Neuronal stem cell (in vitro differentiated cells): Measurements from ENCODE around the gene ARID4B.
"Not testable (repeated sequence)": the region's sequence is repeated elsewhere in the genome, so short reads cannot be mapped to it uniquely, and the experiment has no call there.

Source experiments
- DNase-seq: peaks from one replicate; pipeline ENCODE4 v3.0.0-alpha.2; 2013; ENCODE audit warnings: low spot score
- H2AFZ ChIP-seq: one replicate; pipeline ENCODE4 v1.6.1; 2013; ENCODE audit warnings: mild to moderate bottlenecking, low read length, inconsistent platforms
- H2AK5ac ChIP-seq: 2 replicates; pipeline ENCODE4 v1.6.1; 2013; ENCODE audit warnings: low read depth, mild to moderate bottlenecking, inconsistent platforms, low read length, moderate library complexity, mixed read lengths
- H2BK120ac ChIP-seq: 2 replicates; pipeline ENCODE4 v1.6.1; 2013; ENCODE audit warnings: low read depth, mild to moderate bottlenecking, inconsistent platforms, low read length, moderate library complexity, mixed read lengths
- H2BK12ac ChIP-seq: one replicate; pipeline ENCODE4 v1.6.1; 2013; ENCODE audit warnings: low read length, inconsistent platforms
- H2BK15ac ChIP-seq: 2 replicates; pipeline ENCODE4 v1.6.1; 2013; ENCODE audit warnings: mild to moderate bottlenecking, low read length, inconsistent platforms, mixed read lengths
- H2BK5ac ChIP-seq: one replicate; pipeline ENCODE4 v1.6.1; 2013; ENCODE audit warnings: inconsistent platforms, mild to moderate bottlenecking, low read length, moderate library complexity
- H3K14ac ChIP-seq: one replicate; pipeline ENCODE4 v1.6.1; 2013; ENCODE audit warnings: low read length, inconsistent platforms
- H3K18ac ChIP-seq: 2 replicates; pipeline ENCODE4 v1.6.1; 2013; ENCODE audit warnings: low read length, inconsistent platforms
- H3K23ac ChIP-seq: 2 replicates; pipeline ENCODE4 v1.6.1; 2013; ENCODE audit warnings: low read depth, mild to moderate bottlenecking, mixed read lengths, low read length, inconsistent platforms; ENCODE audit not compliant: poor library complexity
- H3K27ac ChIP-seq: replicated peaks from 3 replicates; pipeline ENCODE4 v1.5.1; 2013; ENCODE audit warnings: low read length, inconsistent platforms
- H3K27me3 ChIP-seq, 3 experiments: 2 replicates each; pipeline ENCODE4 v1.6.1; 2013; ENCODE audit warnings: low read length in 3 of 3, mild to moderate bottlenecking in 2 of 3, inconsistent platforms in 1 of 3, low read depth in 1 of 3, mixed read lengths in 1 of 3, moderate library complexity in 1 of 3; ENCODE audit not compliant: control insufficient read depth in 3 of 3, insufficient read depth in 3 of 3
- H3K36me3 ChIP-seq, 2 donors: replicated peaks in 1 of 2; 2 replicates each; pipeline ENCODE4 v1.6.1; 2013; ENCODE audit warnings: low read length in 2 of 2; ENCODE audit not compliant: control insufficient read depth in 2 of 2, insufficient read depth in 2 of 2
- H3K4ac ChIP-seq: 2 replicates; pipeline ENCODE4 v1.6.1; 2013; ENCODE audit warnings: inconsistent platforms, mild to moderate bottlenecking, low read length, moderate library complexity
- H3K4me1 ChIP-seq, 2 donors: 1 replicate in 1 of 2; 2 replicates in 1 of 2; pipeline ENCODE4 v1.6.1; 2013; ENCODE audit warnings: low read length in 2 of 2, low read depth in 1 of 2; ENCODE audit not compliant: control insufficient read depth in 2 of 2, insufficient read depth in 1 of 2
- H3K4me2 ChIP-seq: one replicate; pipeline ENCODE4 v1.6.1; 2013; ENCODE audit warnings: mild to moderate bottlenecking, low read length, inconsistent platforms; ENCODE audit not compliant: insufficient read depth, poor library complexity, severe bottlenecking
- H3K4me3 ChIP-seq, 2 donors: 2 replicates each; pipeline ENCODE4 v1.5.1; 2013; ENCODE audit warnings: low read length in 2 of 2, mild to moderate bottlenecking in 2 of 2, inconsistent platforms in 1 of 2, moderate library complexity in 1 of 2
- H3K79me1 ChIP-seq: one replicate; pipeline ENCODE4 v1.6.1; 2013; ENCODE audit warnings: low read depth, mild to moderate bottlenecking, inconsistent platforms, low read length, moderate library complexity
- H3K9ac ChIP-seq: one replicate; pipeline ENCODE4 v1.6.1; 2013; ENCODE audit warnings: mild to moderate bottlenecking, low read depth, low read length, inconsistent platforms; ENCODE audit not compliant: poor library complexity
- H3K9me3 ChIP-seq, 2 donors: replicated peaks in 1 of 2; 2 replicates each; pipeline versions ENCODE3 to v1.6.1; 2013; ENCODE audit warnings: low read length in 2 of 2, mild to moderate bottlenecking in 2 of 2, inconsistent platforms in 1 of 2, low read depth in 1 of 2, mixed read lengths in 1 of 2, moderate library complexity in 1 of 2; ENCODE audit not compliant: control insufficient read depth in 2 of 2, insufficient read depth in 1 of 2
- H4K8ac ChIP-seq: one replicate; pipeline ENCODE4 v1.6.1; 2013; ENCODE audit warnings: low read depth, mild to moderate bottlenecking, inconsistent platforms, low read length, moderate library complexity
- H4K91ac ChIP-seq: one replicate; pipeline ENCODE4 v1.6.1; 2013; ENCODE audit warnings: low read length, low read depth, mild to moderate bottlenecking, inconsistent platforms; ENCODE audit not compliant: poor library complexity
- WGBS, 2 donors: extraction: QIAGEN DNeasy Blood & Tissue Kit; methylation state at CpG; one replicate each; pipeline ENCODE4 v1.1.7; 2013; ENCODE audit warnings: missing lambda C conversion rate in 2 of 2, mixed read lengths in 1 of 2; ENCODE audit not compliant: insufficient read length in 2 of 2, insufficient replicate concordance in 1 of 2; ENCODE audit errors: extremely low coverage in 2 of 2; 5-methylcytosine and 5-hydroxymethylcytosine counted together

The ARID4B gene

DNA sequence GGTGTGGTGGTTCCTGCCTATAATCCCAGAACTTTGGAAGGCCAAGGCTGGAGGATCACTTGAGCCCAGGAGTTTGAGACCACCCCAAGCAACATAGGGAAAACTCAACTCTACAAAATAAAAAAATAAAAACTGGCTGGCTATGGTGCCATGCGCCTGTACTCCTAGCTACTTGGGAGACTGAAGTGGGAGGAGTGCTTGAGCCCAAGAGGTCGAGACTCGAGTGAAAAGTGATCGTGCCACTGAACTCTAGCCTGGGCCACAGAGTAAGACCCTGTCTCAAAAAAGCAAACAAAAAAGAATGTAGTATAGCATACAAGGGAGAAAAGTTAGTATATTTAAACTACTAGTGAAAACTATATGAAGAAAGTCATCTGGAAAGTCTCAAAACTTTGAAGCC is 66.7 kb downstream of the ARID4B start:
- no CpG with 5 or more reads among the region's 4 CpGs for WGBS, 2 donors

DNA sequence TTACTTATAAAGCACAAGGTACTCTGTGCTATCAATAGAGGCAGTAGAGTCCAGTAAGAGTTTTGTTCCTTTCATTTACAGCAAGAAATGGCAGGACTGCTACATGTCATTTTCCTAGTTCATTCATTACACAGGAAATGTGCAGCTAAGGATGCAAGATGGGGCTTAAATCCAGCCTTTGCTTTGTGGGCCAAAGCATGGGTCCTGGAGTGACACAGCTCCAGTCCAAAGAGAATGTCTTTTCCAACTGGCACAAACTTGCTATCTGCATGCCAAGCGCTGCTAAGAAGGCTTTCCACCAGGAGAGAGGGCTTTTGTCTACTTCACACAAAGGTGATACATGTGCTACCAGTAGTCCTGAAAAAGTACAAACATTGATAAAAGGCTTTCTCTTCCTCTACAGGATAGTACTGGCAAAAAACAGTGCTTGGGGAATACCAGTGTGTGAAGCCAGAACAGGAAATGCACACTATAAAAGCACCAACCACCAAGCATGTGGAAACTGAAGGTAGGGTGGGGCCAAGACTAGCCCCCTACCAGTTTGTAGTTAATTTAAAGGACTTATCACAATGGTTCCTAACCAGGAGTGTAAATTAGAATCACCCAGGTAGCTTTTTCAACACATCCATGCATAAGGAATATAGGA is 68.7 kb downstream of the ARID4B start:
- Histone ChIP-seq H2AFZ (no peak overlapping the region), H3K4me1 (no peaks in the 10 kb centered on the region), H3K9me3 (no peaks in the 10 kb centered on the region), H3K27me3 (no peaks in the 10 kb centered on the region), H3K4me3 (no peak overlapping the region), H2BK5ac (no peak overlapping the region), H2BK15ac (no peak overlapping the region), H2BK120ac (no peak overlapping the region), H3K36me3 (peaks cover 2 to 46% of the 10 kb centered on the region in 2 donors), H3K9ac (no peak overlapping the region), H3K23ac (no peak overlapping the region), H2BK12ac (no peak overlapping the region), H3K27ac (no peak overlapping the region), H4K91ac (no peak overlapping the region), H3K18ac (no peak overlapping the region), H2AK5ac (no peak overlapping the region), H3K4ac (no peak overlapping the region), H3K79me1 (peaks cover 6% of the 10 kb centered on the region), H3K14ac (no peak overlapping the region), H3K4me2 (no peak overlapping the region), H4K8ac (no peak overlapping the region)
- DNase-seq: no peak
- no CpG with 5 or more reads among the region's 1 CpG for WGBS, 2 donors

More for the DNA sequence above, 66.7 kb downstream of the ARID4B start:
- no peak overlapping the region for H2BK12ac ChIP-seq
- no peak for DNase-seq
- peaks cover 6% of the 10 kb centered on the region for H3K79me1 ChIP-seq
- H3K27ac ChIP-seq: no peak overlapping the region
- no peaks in the 10 kb centered on the region for H3K9me3 ChIP-seq
- no peak overlapping the region for H3K4ac ChIP-seq
- no peak overlapping the region for H2BK5ac ChIP-seq
- H3K4me1 ChIP-seq: peaks cover 0 to 7% of the 10 kb centered on the region in 2 donors
- H3K9ac ChIP-seq: no peak overlapping the region
- no peak overlapping the region for H3K18ac ChIP-seq
- no peak overlapping the region for H2BK120ac ChIP-seq
- H3K14ac ChIP-seq: no peak overlapping the region
- H2AK5ac ChIP-seq: no peak overlapping the region
- no peak overlapping the region for H3K4me2 ChIP-seq
- H3K36me3 ChIP-seq: peaks cover 2 to 44% of the 10 kb centered on the region in 2 donors
- H3K4me3 ChIP-seq: no peak overlapping the region
- no peak overlapping the region for H4K91ac ChIP-seq
- no peak overlapping the region for H2BK15ac ChIP-seq
- no peak overlapping the region for H3K23ac ChIP-seq
- no peak overlapping the region for H2AFZ ChIP-seq
- no peak overlapping the region for H4K8ac ChIP-seq
- no peaks in the 10 kb centered on the region for H3K27me3 ChIP-seq

DNA sequence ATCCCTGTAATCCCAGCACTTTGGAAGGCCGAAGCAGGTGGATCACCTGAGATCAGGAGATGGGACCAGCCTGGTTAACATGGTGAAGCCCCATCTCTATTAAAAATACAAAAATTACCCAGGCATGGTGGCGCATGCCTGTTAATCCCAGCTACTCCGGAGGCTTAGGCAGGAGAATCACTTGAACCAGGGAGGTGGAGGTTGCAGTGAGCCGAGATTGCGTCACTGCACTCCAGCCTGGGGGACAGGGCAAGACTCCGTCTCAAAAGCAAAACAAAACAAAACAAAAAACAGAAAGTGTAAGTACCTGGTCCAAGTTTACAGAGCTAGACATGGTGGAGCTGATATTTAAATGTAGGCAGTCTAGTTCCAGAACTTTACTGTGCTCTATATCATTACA is 69.9 kb downstream of the ARID4B start:
- not testable (repeated sequence) for H3K18ac ChIP-seq, H3K4me1 ChIP-seq, H2BK15ac ChIP-seq, H3K4me2 ChIP-seq, H3K79me1 ChIP-seq, H2BK12ac ChIP-seq, H3K27ac ChIP-seq, H3K9ac ChIP-seq, H3K4me3 ChIP-seq, H2AFZ ChIP-seq, H2AK5ac ChIP-seq, H3K4ac ChIP-seq, H3K27me3 ChIP-seq, H3K14ac ChIP-seq, H3K9me3 ChIP-seq, H2BK120ac ChIP-seq, DNase-seq, H3K23ac ChIP-seq, H4K91ac ChIP-seq, H4K8ac ChIP-seq, H2BK5ac ChIP-seq
- WGBS, 2 donors: no CpG with 5 or more reads among the region's 6 CpGs
- H3K36me3 ChIP-seq: peaks cover 2 to 50% of the 10 kb centered on the region in 2 donors

DNA sequence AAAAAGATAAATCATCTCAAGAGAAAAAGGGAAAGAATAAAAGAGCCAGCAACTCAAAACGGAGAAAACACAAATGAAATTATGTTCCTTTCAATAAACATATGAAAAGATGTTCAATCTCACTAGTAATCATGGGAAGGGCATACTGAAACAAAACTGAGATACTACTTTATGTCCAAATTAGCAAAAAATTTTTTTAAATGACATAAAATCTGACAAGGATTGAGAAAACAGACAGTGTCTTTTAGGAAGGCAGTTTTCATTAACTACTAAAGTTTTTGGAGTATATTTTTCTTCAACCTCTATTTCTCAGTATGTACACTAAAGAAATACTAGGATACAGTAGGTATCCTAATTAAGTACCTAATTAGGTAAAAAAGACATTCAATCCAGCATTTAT is 73.3 kb downstream of the ARID4B start:
- no peak overlapping the region for H3K4me3 ChIP-seq
- H3K27ac ChIP-seq: no peak overlapping the region
- no CpG with 5 or more reads among the region's 1 CpG for WGBS, 2 donors
- no peak overlapping the region for H4K91ac ChIP-seq
- no peak overlapping the region for H3K18ac ChIP-seq
- H3K9me3 ChIP-seq: no peaks in the 10 kb centered on the region
- H3K4me1 ChIP-seq: no peaks in the 10 kb centered on the region
- H3K79me1 ChIP-seq: peaks cover 6% of the 10 kb centered on the region
- no peak overlapping the region for H3K23ac ChIP-seq
- H2AK5ac ChIP-seq: no peak overlapping the region
- H2BK12ac ChIP-seq: no peak overlapping the region
- no peak overlapping the region for H2BK5ac ChIP-seq
- DNase-seq: no peak
- H3K14ac ChIP-seq: no peak overlapping the region
- no peak overlapping the region for H2BK120ac ChIP-seq
- no peak overlapping the region for H2BK15ac ChIP-seq
- H4K8ac ChIP-seq: no peak overlapping the region
- peaks cover 3 to 64% of the 10 kb centered on the region in 2 donors for H3K36me3 ChIP-seq
- no peaks in the 10 kb centered on the region for H3K27me3 ChIP-seq
- H2AFZ ChIP-seq: no peak overlapping the region
- no peak overlapping the region for H3K4me2 ChIP-seq
- no peak overlapping the region for H3K9ac ChIP-seq
- no peak overlapping the region for H3K4ac ChIP-seq
